Measurements from ENCODE around the gene APLN.

The APLN gene

DNA sequence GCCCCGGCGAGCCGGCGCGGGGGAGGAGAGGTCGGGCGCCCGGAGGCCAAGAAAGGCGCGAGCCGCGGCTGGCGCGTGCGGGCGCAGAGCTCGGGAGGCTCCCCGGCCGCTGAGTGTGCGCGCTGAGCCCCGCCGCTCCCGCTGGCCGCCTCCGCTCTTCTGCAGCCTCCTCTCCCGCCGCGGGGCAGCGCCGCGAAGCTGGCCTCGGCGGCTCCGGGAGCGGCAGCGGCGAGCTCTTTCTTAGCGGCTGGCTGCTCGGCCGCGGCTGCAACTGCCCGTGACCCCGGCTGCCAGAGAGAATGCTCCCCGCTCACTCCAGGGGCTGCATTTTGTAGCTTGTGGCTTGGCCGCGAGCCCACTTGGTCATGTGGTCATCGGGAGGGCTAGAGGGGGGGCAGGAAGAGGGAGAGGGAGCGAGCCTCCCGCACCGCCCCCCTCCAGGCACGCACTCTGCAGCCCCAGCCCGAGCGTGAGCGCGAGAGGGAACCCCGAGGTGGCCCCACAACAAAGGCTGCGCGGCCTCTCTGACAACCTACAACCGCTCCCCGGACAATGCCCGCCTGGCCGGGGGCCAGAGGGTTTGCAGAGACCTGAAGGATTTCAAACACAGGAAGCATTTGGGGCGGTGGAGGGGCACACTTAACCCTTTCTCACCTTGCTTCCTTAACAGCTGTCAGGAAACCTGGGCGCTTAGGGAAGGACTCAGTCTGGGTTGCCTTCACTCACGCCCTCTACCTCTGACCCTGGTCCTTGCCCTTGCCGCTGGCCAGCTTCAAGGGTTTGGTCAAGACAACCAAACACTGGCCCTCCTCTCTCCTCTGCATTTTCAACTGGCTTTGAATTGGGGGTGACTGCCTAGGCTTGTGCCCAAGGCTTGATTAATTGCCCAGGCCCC, at the start of gene APLN:
APLN (minus strand) TSS at position 305 of the 895 bp plus-strand sequence. CDS start 326 bp downstream, outside the sequence.
- peak; percentile 53 to 85 (median 78) for DNase-seq

- no peak for DNase-seq
Observed at GRCh38 chrX:129704491-129704890, 49.7 kb upstream of the APLN start.

DNA sequence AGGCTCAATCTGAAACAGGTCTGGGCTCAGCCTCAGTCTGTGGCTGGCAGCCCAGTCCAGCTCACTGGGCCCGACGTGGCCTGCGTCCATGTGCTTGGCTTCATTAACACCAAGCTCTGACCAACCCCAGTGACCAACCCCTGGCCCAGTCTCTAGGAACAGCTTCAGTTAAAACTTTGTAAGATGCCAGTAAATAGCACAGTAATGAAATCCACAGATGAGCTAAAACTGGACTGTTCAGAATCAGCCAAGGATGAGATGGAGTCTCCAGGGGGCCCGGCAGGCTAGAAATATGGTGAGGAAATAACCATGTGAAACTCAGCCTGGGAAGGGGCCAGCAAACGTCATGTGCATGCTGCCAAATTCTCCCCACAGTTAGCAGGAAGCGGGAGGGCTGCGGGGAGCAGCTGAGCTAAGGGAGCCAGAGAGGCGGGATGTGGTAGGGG, 46.9 kb upstream of the APLN start:
- DNase-seq, result no peak

DNA sequence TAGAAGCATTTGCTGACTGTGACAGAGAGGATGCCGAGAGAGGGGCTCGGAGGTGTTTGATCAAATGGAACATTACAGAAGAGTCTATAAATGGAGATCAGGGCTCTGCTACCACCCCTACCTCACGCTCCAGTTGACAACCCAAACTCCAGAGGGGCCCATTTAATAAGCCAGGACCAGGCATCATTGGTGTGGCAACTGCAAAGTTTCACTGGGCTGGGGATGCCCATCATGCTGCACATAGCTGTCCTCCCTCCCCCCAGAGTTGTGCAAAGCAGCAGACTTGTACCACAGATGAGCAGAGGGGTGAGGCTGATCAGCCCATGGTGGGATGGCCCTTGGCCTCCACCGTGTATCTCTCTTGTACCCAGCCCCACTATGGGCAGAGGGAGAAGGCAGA, 45.8 kb upstream of the APLN start:
- DNase-seq, result no peak

DNA sequence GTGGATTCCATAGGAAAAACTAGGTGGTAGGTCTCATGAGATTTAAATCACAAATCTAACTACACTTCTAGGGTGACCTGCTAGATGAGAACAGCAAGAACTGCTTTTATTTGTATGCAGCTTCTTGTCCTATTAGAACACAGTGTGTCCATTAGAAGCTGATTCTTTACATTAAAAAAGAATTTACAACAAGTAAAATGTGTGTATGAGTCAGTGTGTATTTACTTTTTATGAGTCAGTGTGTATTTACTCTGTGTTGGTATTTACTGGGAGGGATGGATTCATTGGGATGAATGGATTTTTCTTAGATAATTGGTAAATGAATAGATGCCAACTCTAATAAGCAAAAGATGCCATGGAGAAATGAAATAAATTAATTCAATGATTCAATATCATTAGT, 43.4 kb upstream of the APLN start:
- DNase-seq, result no peak

GRCh38 chrX:129697204-129697829, 42.6 kb upstream of the APLN start:
- DNase-seq, result no peak

GRCh38 chrX:129696463-129697155, 41.9 kb upstream of the APLN start:
- DNase-seq, result no peak

- DNase-seq, result no peak
Observed at GRCh38 chrX:129695937-129696336, 41.2 kb upstream of the APLN start.

GRCh38 chrX:129695535-129695934, 40.8 kb upstream of the APLN start:
- no peak for DNase-seq

- no peak for DNase-seq
Observed at GRCh38 chrX:129694805-129695204, 40.0 kb upstream of the APLN start.

- DNase-seq, result no peak
Observed at GRCh38 chrX:129693354-129693753, 38.6 kb upstream of the APLN start.

- no peak for DNase-seq
Observed at GRCh38 chrX:129690435-129690834, 35.7 kb upstream of the APLN start.

- no peak for DNase-seq
Observed at GRCh38 chrX:129689796-129690195, 35.0 kb upstream of the APLN start.

DNA sequence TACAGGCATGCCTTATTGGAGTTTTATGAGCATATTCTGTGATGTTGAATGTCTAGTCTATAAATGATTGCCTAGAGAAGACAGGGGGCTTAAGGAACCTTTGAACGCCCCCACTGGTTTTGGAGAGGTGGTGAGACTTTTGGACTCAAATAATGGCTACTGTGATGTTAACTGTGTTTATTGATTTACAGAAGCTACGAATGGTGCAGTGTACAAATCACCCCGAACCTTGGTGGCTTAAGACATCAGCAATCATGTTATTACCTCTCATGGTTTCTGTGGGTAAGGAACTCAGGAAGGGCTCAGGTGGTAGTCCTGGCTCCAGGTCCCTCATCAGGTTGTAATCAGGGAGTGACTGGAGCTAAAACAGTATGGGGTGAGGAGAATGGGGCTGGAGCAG, 33.3 kb upstream of the APLN start:
- no peak for DNase-seq

DNA sequence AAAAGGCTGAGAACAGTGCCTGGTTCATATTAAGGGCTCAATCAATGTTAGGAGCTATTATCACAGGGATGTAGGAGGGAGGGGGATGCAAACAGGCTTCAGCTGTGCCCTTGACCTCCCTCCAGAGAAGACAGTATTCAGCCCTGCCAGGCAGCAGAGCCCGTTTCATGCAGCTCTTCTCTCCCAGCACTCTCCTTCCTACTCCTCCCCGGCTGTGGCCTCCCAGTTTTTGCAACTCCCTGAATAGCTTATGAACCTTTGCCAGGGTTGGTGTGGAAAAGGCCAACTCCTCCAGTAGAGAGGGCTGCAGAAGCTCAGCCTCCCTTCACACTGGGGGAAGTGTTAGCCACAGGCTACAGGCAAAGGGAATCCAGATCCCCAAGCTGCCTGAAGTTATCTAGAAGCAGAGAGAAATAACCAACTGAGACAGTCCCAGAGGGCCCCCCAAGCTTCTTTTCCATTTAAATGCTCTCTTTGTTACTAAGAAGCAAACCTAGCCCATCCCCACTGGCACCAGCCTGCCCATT, 31.7 kb upstream of the APLN start:
- no peak for DNase-seq

DNA sequence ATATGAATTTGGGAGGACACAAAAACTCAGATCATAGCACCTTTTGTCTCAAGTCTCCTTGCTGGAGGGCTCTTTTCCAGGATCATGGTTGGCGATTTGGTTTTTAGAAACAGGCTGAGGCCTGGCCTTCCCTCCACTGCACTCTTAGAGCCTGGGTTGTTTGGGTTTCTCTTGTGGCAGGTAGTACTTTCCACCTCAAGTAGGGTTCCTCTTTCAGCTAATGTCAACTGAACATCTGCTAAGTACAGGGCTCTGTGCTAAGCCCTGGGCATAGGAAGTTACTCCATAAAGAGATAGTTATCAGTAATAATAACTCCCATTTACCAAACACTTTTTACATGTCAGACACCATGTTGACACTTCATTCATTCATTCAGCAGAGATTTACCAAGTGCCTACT, 28.2 kb upstream of the APLN start:
- DNase-seq, result no peak

GRCh38 chrX:129679901-129680300, 25.1 kb upstream of the APLN start:
- peak in 1 of 3 experiments; percentile 7 for DNase-seq

- DNase-seq, result peak in 2 of 3 experiments; percentile 68 to 84
Observed at GRCh38 chrX:129678614-129679195, 23.9 kb upstream of the APLN start.

DNA sequence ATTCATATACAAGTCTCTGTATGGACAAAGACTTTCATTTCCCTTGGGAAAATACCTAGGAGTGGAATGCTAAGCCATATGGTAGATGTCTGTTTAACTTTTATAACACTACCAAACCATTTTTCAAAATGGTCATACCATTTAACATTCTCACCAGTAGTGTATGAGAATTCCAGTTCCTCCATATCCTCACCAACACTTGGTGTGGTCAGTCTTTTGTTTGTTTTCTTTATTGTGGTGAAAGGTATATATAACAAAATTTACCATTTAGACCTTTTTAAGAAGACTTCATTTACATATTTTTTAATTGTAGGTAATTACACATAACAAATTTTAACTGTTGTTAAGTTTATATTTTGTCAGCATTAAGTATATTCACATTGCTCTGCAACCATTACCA, 12.7 kb upstream of the APLN start:
- no peak for DNase-seq

GRCh38 chrX:129665916-129666644, 11.3 kb upstream of the APLN start:
- no peak for DNase-seq

DNA sequence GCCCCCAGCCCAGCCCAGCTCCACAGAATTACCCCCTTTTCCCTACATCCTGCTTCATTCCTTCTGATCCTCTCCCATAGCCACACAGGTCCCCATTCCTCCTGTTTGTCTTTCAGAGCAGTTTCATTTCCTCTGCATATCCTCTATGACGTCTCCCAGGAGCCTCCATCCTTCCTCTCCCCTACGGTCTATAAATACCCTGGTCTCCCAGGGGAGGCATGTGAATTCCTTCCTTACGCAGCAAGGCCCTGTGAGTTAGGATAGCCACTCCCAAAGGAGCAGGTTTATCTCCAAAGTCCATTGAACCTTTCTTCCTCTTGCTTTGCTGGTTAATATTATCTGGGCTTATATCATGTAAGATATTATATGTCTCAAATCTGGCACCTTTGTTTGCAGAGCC, 8.4 kb upstream of the APLN start:
- DNase-seq, result no peak

DNA sequence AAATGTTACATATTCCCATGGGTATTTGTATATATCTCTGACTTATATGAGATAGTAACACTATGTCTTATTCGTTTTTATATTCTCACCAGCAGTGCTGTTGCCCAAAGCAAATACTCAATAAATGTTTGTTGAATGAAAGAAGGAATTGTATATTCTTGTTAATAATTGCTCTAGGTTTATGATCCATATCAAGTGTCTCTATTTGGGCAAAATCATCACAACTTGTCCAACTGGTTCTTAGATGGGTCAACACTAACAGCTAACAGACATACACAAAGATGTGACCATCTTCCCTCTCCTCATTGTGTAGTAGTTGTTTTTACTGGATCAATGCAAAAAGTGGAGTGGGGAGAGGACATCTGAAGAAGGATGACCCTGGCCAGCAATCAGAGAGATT, 6.6 kb upstream of the APLN start:
- no peak for DNase-seq

Measured in NCI-H1417 (cell line).